ENCODE results near the gene SMARCD1.
A peak's percentile ranks its signal among the peaks of the same experiment; 100 is the strongest.

SMARCD1 gene

DNA sequence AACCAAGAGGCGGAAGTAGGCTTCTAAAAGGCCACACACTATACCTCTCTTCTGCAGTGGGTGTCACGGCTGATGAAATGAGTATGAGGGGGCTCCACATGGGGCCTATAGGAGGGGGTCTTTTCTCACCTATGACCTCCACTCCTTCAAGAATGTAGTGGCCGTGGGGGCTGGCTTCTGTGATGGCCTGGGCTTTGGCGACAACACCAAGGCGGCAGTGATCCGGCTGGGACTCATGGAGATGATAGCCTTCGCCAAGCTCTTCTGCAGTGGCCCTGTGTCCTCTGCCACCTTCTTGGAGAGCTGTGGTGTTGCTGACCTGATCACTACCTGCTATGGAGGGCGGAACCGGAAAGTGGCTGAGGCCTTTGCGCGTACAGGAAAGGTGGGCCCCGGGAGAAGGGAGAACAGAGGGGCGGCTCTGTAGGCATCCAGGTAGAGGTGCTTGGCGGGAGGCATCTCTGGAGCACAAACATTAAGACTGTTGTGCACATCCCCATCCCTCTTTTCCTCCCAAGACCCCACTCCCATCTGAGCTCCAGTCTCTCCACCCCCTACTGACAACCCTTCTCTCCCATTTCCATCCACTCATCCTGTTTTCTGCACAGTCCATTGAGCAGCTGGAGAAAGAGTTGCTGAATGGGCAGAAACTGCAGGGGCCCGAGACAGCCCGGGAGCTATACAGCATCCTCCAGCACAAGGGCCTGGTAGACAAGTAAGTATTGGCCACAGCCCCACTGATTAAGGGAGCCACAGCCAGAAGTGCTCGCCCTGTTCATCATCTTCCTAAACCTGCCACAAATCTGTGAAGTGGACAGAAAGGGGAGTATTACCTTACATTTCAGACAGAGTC, 22.5 kb downstream of the SMARCD1 start:
- Histone ChIP-seq H3K9me3 (replicated peaks in 1 of 2; ENCODE audit: control insufficient read depth in 2 of 2, insufficient read depth in 1 of 2, low read depth in 1 of 2, low read length in 2 of 2) (peaks cover 0 to under 1% of the 10 kb centered on the region in 2 donors), H3K27me3 (ENCODE audit: control insufficient read depth in 3 of 3, insufficient read depth in 3 of 3, low read depth in 1 of 3, low read length in 3 of 3) (no peaks in the 10 kb centered on the region), H3K18ac (ENCODE audit: low read length) (no peak overlapping the region), H2BK5ac (ENCODE audit: low read length) (no peak overlapping the region), H2AFZ (ENCODE audit: low read length) (no peak overlapping the region), H3K14ac (ENCODE audit: low read length) (no peak overlapping the region), H4K8ac (ENCODE audit: low read depth, low read length) (no peak overlapping the region), H2AK5ac (ENCODE audit: low read depth, low read length) (no peak overlapping the region), H2BK15ac (ENCODE audit: low read length) (no peak overlapping the region), H3K79me1 (ENCODE audit: low read depth, low read length) (peaks cover 4% of the 10 kb centered on the region), H3K23ac (ENCODE audit: low read depth, low read length, poor library complexity) (no peak overlapping the region), H4K91ac (ENCODE audit: low read depth, low read length, poor library complexity) (no peak overlapping the region), H3K36me3 (replicated peaks in 1 of 2; ENCODE audit: control insufficient read depth in 2 of 2, insufficient read depth in 2 of 2, low read length in 2 of 2) (peaks cover 0 to 3% of the 10 kb centered on the region in 2 donors), H3K4ac (ENCODE audit: low read length) (no peak overlapping the region), H3K27ac (replicated peaks; ENCODE audit: low read length) (no peak overlapping the region), H2BK12ac (ENCODE audit: low read length) (no peak overlapping the region), H3K4me3 (ENCODE audit: low read length in 2 of 2) (no peak overlapping the region), H3K4me1 (ENCODE audit: control insufficient read depth in 2 of 2, insufficient read depth in 1 of 2, low read depth in 1 of 2, low read length in 2 of 2) (peaks cover 20 to 25% of the 10 kb centered on the region in 2 donors), H3K9ac (ENCODE audit: low read depth, low read length, poor library complexity) (no peak overlapping the region), H3K4me2 (ENCODE audit: insufficient read depth, low read length, poor library complexity, severe bottlenecking) (no peak overlapping the region), H2BK120ac (ENCODE audit: low read depth, low read length) (no peak overlapping the region)
- no CpG with 5 or more reads among the region's 17 CpGs for WGBS, 2 donors (ENCODE audit: extremely low coverage in 2 of 2, insufficient read length in 2 of 2, insufficient replicate concordance in 1 of 2)
- DNase-seq (ENCODE audit: low spot score), result no peak

DNA sequence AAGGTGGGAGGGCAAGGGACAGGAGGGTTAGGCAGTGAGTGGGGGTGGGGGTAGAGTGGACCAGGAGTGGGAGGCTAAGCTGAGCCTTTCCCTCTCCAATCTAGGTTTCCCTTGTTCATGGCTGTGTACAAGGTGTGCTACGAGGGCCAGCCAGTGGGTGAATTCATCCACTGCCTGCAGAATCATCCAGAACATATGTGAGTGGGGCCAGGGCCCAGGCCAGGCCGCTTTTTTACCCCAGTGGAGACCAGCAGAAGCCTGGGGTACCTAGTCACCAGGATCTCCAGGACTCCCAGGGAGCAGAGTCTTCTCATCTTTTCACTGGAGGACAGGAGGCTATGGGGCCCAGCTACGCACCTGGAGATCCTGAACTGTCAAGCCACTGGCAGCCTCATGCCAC, 24.2 kb downstream of the SMARCD1 start:
- Histone ChIP-seq H4K91ac (ENCODE audit: low read depth, low read length, poor library complexity) (no peak overlapping the region), H3K9me3 (replicated peaks in 1 of 2; ENCODE audit: control insufficient read depth in 2 of 2, insufficient read depth in 1 of 2, low read depth in 1 of 2, low read length in 2 of 2) (no peaks in the 10 kb centered on the region), H2BK15ac (ENCODE audit: low read length) (peak overlapping the region; percentile 55), H3K14ac (ENCODE audit: low read length) (no peak overlapping the region), H3K79me1 (ENCODE audit: low read depth, low read length) (peaks cover 5% of the 10 kb centered on the region), H3K4me1 (ENCODE audit: control insufficient read depth in 2 of 2, insufficient read depth in 1 of 2, low read depth in 1 of 2, low read length in 2 of 2) (peaks cover 18 to 22% of the 10 kb centered on the region in 2 donors), H3K9ac (ENCODE audit: low read depth, low read length, poor library complexity) (no peak overlapping the region), H3K23ac (ENCODE audit: low read depth, low read length, poor library complexity) (no peak overlapping the region), H3K4me3 (ENCODE audit: low read length in 2 of 2) (no peak overlapping the region), H3K36me3 (replicated peaks in 1 of 2; ENCODE audit: control insufficient read depth in 2 of 2, insufficient read depth in 2 of 2, low read length in 2 of 2) (no peaks in the 10 kb centered on the region), H2AFZ (ENCODE audit: low read length) (peak overlapping the region; percentile 97), H2BK120ac (ENCODE audit: low read depth, low read length) (no peak overlapping the region), H3K27ac (replicated peaks; ENCODE audit: low read length) (no peak overlapping the region), H3K4ac (ENCODE audit: low read length) (no peak overlapping the region), H2BK5ac (ENCODE audit: low read length) (no peak overlapping the region), H2BK12ac (ENCODE audit: low read length) (peak overlapping the region; percentile 76), H3K27me3 (ENCODE audit: control insufficient read depth in 3 of 3, insufficient read depth in 3 of 3, low read depth in 1 of 3, low read length in 3 of 3) (no peaks in the 10 kb centered on the region), H4K8ac (ENCODE audit: low read depth, low read length) (peak overlapping the region; percentile 96), H3K4me2 (ENCODE audit: insufficient read depth, low read length, poor library complexity, severe bottlenecking) (no peak overlapping the region), H2AK5ac (ENCODE audit: low read depth, low read length) (peak overlapping the region; percentile 25), H3K18ac (ENCODE audit: low read length) (peak overlapping the region; percentile 61)
- WGBS, 2 donors (ENCODE audit: extremely low coverage in 2 of 2, insufficient read length in 2 of 2, insufficient replicate concordance in 1 of 2), result no CpG with 5 or more reads among the region's 3 CpGs
- no peak for DNase-seq (ENCODE audit: low spot score)

DNA sequence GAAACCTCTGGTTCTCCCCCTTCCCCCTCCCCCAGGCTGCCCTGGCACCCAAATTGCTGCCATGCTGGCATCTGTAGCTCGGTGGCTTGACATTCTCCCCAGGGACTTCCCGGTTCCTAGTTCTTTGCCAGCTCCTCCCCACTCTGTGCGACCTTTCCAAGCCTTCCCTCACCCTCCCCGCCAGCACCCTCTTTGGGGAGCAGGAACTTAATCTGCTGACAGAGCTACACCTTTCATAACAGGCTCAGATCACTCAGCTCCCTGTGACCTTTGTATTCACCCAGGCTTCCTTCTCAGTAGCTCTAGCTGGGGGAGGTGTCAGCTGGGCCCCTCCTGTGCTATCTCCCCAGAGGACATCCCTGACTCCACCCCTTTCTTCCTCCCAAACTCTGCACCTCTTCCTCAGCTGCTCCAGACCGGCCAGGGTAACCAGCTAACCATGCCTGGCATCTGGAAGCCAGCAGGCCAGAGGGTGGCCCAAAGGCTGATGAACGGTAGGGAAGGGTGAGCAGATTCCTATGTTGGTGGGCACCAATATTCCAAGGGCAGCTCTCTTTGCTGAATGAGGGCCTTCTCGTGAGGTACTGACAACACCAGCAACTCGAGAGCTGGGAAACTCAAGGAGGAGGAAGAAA, 25.1 kb downstream of the SMARCD1 start:
- Histone ChIP-seq H3K14ac (ENCODE audit: low read length) (peak overlapping the region; percentile 3), H2BK120ac (ENCODE audit: low read depth, low read length) (no peak overlapping the region), H3K9me3 (replicated peaks in 1 of 2; ENCODE audit: control insufficient read depth in 2 of 2, insufficient read depth in 1 of 2, low read depth in 1 of 2, low read length in 2 of 2) (no peaks in the 10 kb centered on the region), H3K4me3 (ENCODE audit: low read length in 2 of 2) (no peak overlapping the region), H3K79me1 (ENCODE audit: low read depth, low read length) (peaks cover 5% of the 10 kb centered on the region), H2BK12ac (ENCODE audit: low read length) (no peak overlapping the region), H3K9ac (ENCODE audit: low read depth, low read length, poor library complexity) (no peak overlapping the region), H4K91ac (ENCODE audit: low read depth, low read length, poor library complexity) (no peak overlapping the region), H2BK5ac (ENCODE audit: low read length) (no peak overlapping the region), H2AK5ac (ENCODE audit: low read depth, low read length) (no peak overlapping the region), H3K4me1 (ENCODE audit: control insufficient read depth in 2 of 2, insufficient read depth in 1 of 2, low read depth in 1 of 2, low read length in 2 of 2) (peaks cover 18 to 22% of the 10 kb centered on the region in 2 donors), H3K27me3 (ENCODE audit: control insufficient read depth in 3 of 3, insufficient read depth in 3 of 3, low read depth in 1 of 3, low read length in 3 of 3) (no peaks in the 10 kb centered on the region), H3K18ac (ENCODE audit: low read length) (peak overlapping the region; percentile 53), H2BK15ac (ENCODE audit: low read length) (no peak overlapping the region), H2AFZ (ENCODE audit: low read length) (peak overlapping the region; percentile 97), H4K8ac (ENCODE audit: low read depth, low read length) (no peak overlapping the region), H3K27ac (replicated peaks; ENCODE audit: low read length) (peak overlapping the region; percentile 33), H3K36me3 (replicated peaks in 1 of 2; ENCODE audit: control insufficient read depth in 2 of 2, insufficient read depth in 2 of 2, low read length in 2 of 2) (no peaks in the 10 kb centered on the region), H3K4ac (ENCODE audit: low read length) (peak overlapping the region; percentile 1), H3K23ac (ENCODE audit: low read depth, low read length, poor library complexity) (no peak overlapping the region), H3K4me2 (ENCODE audit: insufficient read depth, low read length, poor library complexity, severe bottlenecking) (no peak overlapping the region)
- DNase-seq (ENCODE audit: low spot score), result no peak
- no CpG with 5 or more reads among the region's 8 CpGs for WGBS, 2 donors (ENCODE audit: extremely low coverage in 2 of 2, insufficient read length in 2 of 2, insufficient replicate concordance in 1 of 2)

DNA sequence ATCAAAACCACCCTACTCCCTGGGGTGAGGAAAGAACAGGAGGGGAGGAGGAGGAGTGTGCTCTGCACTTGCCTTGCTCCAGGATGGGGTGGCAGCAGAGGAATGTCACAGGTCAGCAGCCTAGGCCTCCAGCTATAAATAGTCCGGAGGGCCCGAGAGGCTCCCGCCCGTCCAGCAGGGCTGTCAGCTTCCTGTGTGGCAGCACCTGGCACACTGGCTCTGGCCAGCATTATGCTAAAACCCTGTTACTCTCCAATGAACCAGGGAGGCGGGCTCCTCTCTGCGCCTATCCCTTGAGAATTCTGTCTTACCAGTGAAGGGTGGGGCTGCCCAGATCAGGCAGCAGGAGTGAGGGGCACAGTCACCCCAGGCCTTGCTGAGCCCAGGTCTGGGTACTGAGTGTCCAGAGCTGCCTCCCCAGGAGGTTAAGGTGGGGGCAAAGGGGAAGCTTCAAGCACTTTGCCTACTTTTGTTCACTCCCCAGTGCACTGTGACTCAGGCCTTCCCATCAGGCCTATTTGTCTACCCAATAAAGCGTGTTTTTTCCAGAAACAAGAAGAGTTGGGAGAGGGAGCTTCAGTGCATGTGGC, 25.7 kb downstream of the SMARCD1 start:
- Histone ChIP-seq H3K14ac (ENCODE audit: low read length) (peak overlapping the region; percentile 25), H3K27ac (replicated peaks; ENCODE audit: low read length) (peak overlapping the region; percentile 33), H3K4me3 (ENCODE audit: low read length in 2 of 2) (peak overlapping the region in 1 of 2 donors; percentile 51), H3K36me3 (replicated peaks in 1 of 2; ENCODE audit: control insufficient read depth in 2 of 2, insufficient read depth in 2 of 2, low read length in 2 of 2) (no peaks in the 10 kb centered on the region), H3K4me2 (ENCODE audit: insufficient read depth, low read length, poor library complexity, severe bottlenecking) (no peak overlapping the region), H2AFZ (ENCODE audit: low read length) (peak overlapping the region; percentile 97), H3K18ac (ENCODE audit: low read length) (peak overlapping the region; percentile 36), H2AK5ac (ENCODE audit: low read depth, low read length) (peak overlapping the region; percentile 57), H2BK15ac (ENCODE audit: low read length) (peak overlapping the region; percentile 12), H3K27me3 (ENCODE audit: control insufficient read depth in 3 of 3, insufficient read depth in 3 of 3, low read depth in 1 of 3, low read length in 3 of 3) (no peaks in the 10 kb centered on the region), H3K4me1 (ENCODE audit: control insufficient read depth in 2 of 2, insufficient read depth in 1 of 2, low read depth in 1 of 2, low read length in 2 of 2) (peaks cover 18 to 22% of the 10 kb centered on the region in 2 donors), H2BK120ac (ENCODE audit: low read depth, low read length) (no peak overlapping the region), H3K4ac (ENCODE audit: low read length) (peak overlapping the region; percentile 24), H3K9ac (ENCODE audit: low read depth, low read length, poor library complexity) (no peak overlapping the region), H3K79me1 (ENCODE audit: low read depth, low read length) (peaks cover 7% of the 10 kb centered on the region), H3K23ac (ENCODE audit: low read depth, low read length, poor library complexity) (no peak overlapping the region), H2BK5ac (ENCODE audit: low read length) (no peak overlapping the region), H4K8ac (ENCODE audit: low read depth, low read length) (peak overlapping the region; percentile 33), H2BK12ac (ENCODE audit: low read length) (no peak overlapping the region), H4K91ac (ENCODE audit: low read depth, low read length, poor library complexity) (peak overlapping the region; percentile 11), H3K9me3 (replicated peaks in 1 of 2; ENCODE audit: control insufficient read depth in 2 of 2, insufficient read depth in 1 of 2, low read depth in 1 of 2, low read length in 2 of 2) (no peaks in the 10 kb centered on the region)
- no peak for DNase-seq (ENCODE audit: low spot score)
- no CpG with 5 or more reads among the region's 7 CpGs for WGBS, 2 donors (ENCODE audit: extremely low coverage in 2 of 2, insufficient read length in 2 of 2, insufficient replicate concordance in 1 of 2)
